ENCODE results near the gene SNX32.

DNA sequence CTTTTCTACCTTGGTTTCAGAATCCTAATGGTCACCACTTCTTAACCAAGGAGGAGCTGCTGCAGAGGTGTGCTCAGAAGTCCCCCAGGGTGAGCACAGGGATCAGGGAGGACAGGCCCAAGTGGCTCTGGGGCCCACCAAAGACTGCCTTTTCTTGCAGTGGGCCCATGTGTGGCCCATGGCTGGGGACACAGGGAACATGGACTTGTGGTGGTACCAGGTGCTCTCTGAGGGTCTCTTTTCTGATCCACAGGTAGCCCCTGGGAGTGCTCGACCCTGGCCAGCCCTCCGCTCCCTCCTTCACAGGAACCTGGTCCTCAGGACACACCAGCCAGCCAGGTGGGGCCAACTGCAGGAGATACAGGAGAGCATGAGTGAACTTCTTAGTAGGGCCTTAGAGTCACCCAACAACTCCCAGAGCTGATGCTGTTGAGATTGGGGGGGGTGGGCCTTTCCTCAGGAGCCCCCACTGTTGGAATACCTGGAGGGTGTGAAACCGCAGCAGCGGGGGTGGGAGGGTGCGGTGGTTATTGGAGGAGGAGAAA lies 28.5 kb downstream of the SNX32 start:
- TF ChIP-seq, protein P1, sequence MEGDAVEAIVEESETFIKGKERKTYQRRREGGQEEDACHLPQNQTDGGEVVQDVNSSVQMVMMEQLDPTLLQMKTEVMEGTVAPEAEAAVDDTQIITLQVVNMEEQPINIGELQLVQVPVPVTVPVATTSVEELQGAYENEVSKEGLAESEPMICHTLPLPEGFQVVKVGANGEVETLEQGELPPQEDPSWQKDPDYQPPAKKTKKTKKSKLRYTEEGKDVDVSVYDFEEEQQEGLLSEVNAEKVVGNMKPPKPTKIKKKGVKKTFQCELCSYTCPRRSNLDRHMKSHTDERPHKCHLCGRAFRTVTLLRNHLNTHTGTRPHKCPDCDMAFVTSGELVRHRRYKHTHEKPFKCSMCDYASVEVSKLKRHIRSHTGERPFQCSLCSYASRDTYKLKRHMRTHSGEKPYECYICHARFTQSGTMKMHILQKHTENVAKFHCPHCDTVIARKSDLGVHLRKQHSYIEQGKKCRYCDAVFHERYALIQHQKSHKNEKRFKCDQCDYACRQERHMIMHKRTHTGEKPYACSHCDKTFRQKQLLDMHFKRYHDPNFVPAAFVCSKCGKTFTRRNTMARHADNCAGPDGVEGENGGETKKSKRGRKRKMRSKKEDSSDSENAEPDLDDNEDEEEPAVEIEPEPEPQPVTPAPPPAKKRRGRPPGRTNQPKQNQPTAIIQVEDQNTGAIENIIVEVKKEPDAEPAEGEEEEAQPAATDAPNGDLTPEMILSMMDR (conservative IDR thresholded peaks at IDR 0.05), result no peak
- no peak for TF ChIP-seq ZFX (IDR thresholded peaks at IDR 0.05)

Data from C4-2B (cell line).